B cell (primary cell): ENCODE data around the gene CFAP20.

Experiments
- EZH2 ChIP-seq: IDR thresholded peaks from 2 replicates; pipeline ENCODE4 v1.6.1; 2012; ENCODE audit warnings: borderline replicate concordance, low read depth, mild to moderate bottlenecking, moderate library complexity, low read length; ENCODE audit not compliant: insufficient read depth, poor library complexity, severe bottlenecking
- TF ChIP-seq, protein P1 (sequence below): fragments of 200-600 bp; IDR thresholded peaks from one replicate; pipeline ENCODE4 v1.8.0; 2022; ENCODE audit warnings: antibody characterized with exemption, mild to moderate bottlenecking

DNA sequence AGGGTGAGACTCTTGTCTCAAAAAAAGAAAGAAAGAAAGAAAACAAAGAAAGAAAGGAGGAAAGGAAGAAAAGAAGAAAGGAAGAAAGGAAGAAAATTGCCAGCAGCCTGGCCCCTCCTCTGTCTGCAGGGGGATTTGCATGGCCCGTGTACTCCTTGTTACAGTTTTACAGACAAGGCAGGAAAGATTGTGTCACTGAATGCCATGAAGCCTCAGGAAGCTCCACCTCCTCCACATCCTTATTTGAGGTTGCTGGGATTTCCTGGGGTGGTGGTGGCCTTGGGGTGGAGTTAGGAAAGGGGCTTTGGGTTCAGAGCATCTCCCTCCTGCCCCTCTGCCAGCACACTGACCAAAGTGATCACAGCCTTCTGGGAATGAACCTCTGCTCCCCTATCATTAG lies 23.6 kb downstream of the CFAP20 start:
- TF ChIP-seq, protein P1, sequence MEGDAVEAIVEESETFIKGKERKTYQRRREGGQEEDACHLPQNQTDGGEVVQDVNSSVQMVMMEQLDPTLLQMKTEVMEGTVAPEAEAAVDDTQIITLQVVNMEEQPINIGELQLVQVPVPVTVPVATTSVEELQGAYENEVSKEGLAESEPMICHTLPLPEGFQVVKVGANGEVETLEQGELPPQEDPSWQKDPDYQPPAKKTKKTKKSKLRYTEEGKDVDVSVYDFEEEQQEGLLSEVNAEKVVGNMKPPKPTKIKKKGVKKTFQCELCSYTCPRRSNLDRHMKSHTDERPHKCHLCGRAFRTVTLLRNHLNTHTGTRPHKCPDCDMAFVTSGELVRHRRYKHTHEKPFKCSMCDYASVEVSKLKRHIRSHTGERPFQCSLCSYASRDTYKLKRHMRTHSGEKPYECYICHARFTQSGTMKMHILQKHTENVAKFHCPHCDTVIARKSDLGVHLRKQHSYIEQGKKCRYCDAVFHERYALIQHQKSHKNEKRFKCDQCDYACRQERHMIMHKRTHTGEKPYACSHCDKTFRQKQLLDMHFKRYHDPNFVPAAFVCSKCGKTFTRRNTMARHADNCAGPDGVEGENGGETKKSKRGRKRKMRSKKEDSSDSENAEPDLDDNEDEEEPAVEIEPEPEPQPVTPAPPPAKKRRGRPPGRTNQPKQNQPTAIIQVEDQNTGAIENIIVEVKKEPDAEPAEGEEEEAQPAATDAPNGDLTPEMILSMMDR: no peak
- TF ChIP-seq EZH2: no peak
